GM23338 (cell line): ENCODE results near the gene KIAA0232. TPM values are rescaled to one million over a fixed set of nuclear protein-coding genes. Genes with fewer than 3 reads are reported as not detected.

Experiments used
- CREB1 ChIP-seq: fragments of 250-450 bp; sonication (Bioruptor Pico); IDR thresholded peaks from 2 replicates; pipeline ENCODE4 v1.5.0; 2020; ENCODE audit warnings: low read depth, mild to moderate bottlenecking, moderate library complexity
- ETS1 ChIP-seq: IDR thresholded peaks from 2 replicates; pipeline ENCODE4 v1.6.1; 2016; ENCODE audit warnings: antibody characterized with exemption
- EZH2phosphoT487 ChIP-seq: fragments of 200-600 bp; sonication (generic); IDR thresholded peaks from one replicate; pipeline ENCODE4 v1.8.1; 2018; ENCODE audit warnings: antibody characterized with exemption; ENCODE audit not compliant: unreplicated experiment
- JUNB ChIP-seq: IDR thresholded peaks from one replicate; pipeline ENCODE4 v1.6.1; 2016; ENCODE audit warnings: antibody characterized with exemption; ENCODE audit not compliant: unreplicated experiment
- NANOG ChIP-seq: IDR thresholded peaks from 2 replicates; pipeline ENCODE4 v1.6.1; 2016; ENCODE audit warnings: antibody characterized with exemption, borderline replicate concordance
- POLR2AphosphoS5 ChIP-seq: IDR thresholded peaks from 2 replicates; pipeline ENCODE4 v1.6.1; 2016; ENCODE audit warnings: antibody characterized with exemption, low read depth
- STAT1 ChIP-seq: IDR thresholded peaks from one replicate; pipeline ENCODE4 v1.6.1; 2016; ENCODE audit warnings: antibody characterized with exemption; ENCODE audit not compliant: unreplicated experiment
- ZNF114 ChIP-seq: fragments of 250-450 bp; sonication (Bioruptor Pico); IDR thresholded peaks from 2 replicates; pipeline ENCODE4 v1.5.0; 2020; ENCODE audit warnings: mild to moderate bottlenecking, moderate library complexity
- ZNF331 ChIP-seq: fragments of 250-450 bp; sonication (Bioruptor Pico); IDR thresholded peaks from 2 replicates; pipeline ENCODE4 v1.5.0; 2020; ENCODE audit warnings: low read depth, mild to moderate bottlenecking, moderate library complexity
- ZNF462 ChIP-seq: fragments of 250-450 bp; sonication (Bioruptor Pico); IDR thresholded peaks from 2 replicates; pipeline ENCODE4 v1.5.0; 2020; ENCODE audit warnings: mild to moderate bottlenecking, moderate library complexity
- polyA plus RNA-seq: library from polyadenylated mRNA; unstranded; fragments of >200 nt; fragmentation: Nextera tagmentation; extraction: Ambion mirVana; gene quantifications from 2 replicates; pipeline ENCODE4 v1.2.1, GENCODE V29; 2016
- total RNA-seq: library from RNA; depleted of rRNA; stranded (reverse); fragments of >200 nt; shearing (Covaris generic); gene quantifications from 2 replicates; pipeline ENCODE4 v1.2.3, GENCODE V29; 2014

Gene KIAA0232
- total and polyA plus RNA-seq, 2 experiments from 2014 or later, result 14.3 to 34.9 TPM

GRCh38 chr4:6769233-6769988, 13.1 kb upstream of the KIAA0232 start (continued):
- TF ChIP-seq ZNF462 (CRISPR knock-in tag), result no peak
- no peak for TF ChIP-seq CREB1 (CRISPR knock-in tag)
- no peak for TF ChIP-seq JUNB
- no peak for TF ChIP-seq STAT1
- TF ChIP-seq NANOG, result no peak
- TF ChIP-seq ZNF114 (CRISPR knock-in tag), result no peak
- no peak for TF ChIP-seq POLR2AphosphoS5
- no peak for TF ChIP-seq ETS1
- no peak for TF ChIP-seq ZNF331
- TF ChIP-seq EZH2phosphoT487, result no peak
